GM12864 (cell line): ENCODE data around the gene YES1.
"Not testable (repeated sequence)": the region's sequence is repeated elsewhere in the genome, so short reads cannot be mapped to it uniquely, and the experiment has no call there.

ENCODE experiments used
- DNase-seq: peaks from one replicate; pipeline ENCODE4 v3.0.0-alpha.2; 2011; ENCODE audit warnings: low read depth
- H3K4me3 ChIP-seq: 2 replicates; pipeline ENCODE4 v1.5.1; 2011; ENCODE audit warnings: mild to moderate bottlenecking, low read depth, low read length, control low read depth
- TF ChIP-seq, protein P1 (sequence below): IDR thresholded peaks from 2 replicates; pipeline ENCODE4 v1.5.1; 2011; ENCODE audit warnings: low read depth, mild to moderate bottlenecking, moderate library complexity, low read length, control low read depth, inconsistent platforms; ENCODE audit errors: missing control alignments

YES1 gene

DNA sequence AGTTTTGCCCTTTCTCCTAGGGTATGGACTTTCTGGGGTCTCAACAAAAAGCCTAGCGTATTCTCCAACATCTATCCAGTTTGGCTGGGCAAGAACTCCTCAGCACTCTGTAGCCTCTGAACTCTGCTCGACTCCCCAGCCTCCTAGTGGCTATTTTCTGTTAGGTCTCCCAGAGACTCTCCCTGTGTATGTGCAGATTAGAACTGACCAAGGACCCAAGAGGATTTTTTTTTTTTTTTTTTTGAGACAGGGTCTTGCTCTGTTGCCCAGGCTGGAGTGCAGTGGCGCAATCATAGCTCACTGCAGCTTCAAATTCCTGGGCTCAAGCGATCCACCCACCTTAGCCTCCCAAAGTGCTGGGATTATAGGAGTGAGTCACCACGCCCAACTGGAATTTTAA lies 81.9 kb downstream of the YES1 start:
- H3K4me3 ChIP-seq, DNase-seq: not testable (repeated sequence)
- TF ChIP-seq, protein P1, sequence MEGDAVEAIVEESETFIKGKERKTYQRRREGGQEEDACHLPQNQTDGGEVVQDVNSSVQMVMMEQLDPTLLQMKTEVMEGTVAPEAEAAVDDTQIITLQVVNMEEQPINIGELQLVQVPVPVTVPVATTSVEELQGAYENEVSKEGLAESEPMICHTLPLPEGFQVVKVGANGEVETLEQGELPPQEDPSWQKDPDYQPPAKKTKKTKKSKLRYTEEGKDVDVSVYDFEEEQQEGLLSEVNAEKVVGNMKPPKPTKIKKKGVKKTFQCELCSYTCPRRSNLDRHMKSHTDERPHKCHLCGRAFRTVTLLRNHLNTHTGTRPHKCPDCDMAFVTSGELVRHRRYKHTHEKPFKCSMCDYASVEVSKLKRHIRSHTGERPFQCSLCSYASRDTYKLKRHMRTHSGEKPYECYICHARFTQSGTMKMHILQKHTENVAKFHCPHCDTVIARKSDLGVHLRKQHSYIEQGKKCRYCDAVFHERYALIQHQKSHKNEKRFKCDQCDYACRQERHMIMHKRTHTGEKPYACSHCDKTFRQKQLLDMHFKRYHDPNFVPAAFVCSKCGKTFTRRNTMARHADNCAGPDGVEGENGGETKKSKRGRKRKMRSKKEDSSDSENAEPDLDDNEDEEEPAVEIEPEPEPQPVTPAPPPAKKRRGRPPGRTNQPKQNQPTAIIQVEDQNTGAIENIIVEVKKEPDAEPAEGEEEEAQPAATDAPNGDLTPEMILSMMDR = peak; percentile 38

DNA sequence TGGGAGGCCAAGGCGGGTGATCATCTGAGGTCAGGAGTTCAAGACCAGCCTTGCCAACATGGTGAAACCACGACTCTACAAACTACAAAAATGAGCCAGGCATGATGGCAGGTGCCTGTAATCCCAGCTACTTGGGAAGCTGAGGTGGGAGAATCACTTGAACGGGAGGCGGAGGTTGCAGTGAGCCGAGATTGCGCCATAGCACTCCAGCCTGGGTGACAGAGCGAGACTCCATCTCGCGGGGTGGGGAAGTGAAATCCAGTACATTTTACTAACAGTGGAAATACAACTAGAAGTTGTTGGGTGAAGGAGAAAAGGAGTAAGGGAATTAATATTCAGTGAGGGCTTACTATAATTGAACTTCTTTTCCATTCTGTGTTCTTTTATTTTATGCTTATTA lies 86.4 kb downstream of the YES1 start:
- TF ChIP-seq, protein P1 = no peak
- no peak overlapping the region for H3K4me3 ChIP-seq
- DNase-seq = no peak

DNA sequence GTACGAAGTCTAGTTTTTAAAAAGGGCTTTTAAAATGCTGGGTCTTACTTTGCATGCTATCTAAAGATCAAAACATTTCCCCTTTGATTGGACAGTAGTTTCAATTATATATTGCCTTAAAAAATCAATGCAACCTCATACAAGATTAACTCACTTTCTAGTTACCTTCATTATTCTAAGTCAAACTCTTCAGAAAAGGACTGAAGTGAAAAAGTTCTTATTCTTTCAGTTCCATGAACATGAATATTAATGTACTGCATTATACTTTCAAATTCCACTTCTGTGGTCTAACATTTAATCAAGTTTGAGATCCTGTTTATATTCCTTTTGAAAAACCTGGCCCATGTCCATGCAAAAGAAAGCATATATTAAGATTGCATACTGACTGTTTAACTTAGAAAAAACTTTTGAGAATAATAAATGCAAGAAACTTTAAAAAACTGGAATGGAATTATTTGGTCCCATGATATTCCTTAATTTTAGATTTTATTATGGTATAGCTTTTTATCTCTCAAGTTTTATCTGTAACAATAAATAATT lies 88.4 kb downstream of the YES1 start:
- TF ChIP-seq, protein P1 = no peak
- no peak overlapping the region for H3K4me3 ChIP-seq
- DNase-seq = no peak

DNA sequence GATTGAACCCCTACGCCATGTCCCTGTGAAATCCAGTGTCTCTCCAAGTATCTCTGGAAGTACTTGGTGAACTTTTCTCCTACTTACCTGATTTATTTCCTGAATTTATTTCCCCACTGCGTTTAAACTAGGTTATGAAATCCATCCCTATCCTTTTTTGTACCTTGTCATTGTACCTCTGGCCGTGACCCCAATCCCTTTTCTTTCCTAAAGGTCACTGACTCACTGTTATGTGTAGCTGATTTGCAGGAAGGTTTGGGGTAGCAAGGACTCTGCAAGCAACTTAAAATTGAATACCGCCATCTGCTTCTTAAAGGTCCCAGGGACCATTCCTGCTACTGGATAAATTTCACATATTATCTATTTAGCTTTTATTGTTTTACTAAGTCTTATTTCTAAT lies 95.0 kb downstream of the YES1 start:
- DNase-seq = no peak
- H3K4me3 ChIP-seq = no peak overlapping the region
- TF ChIP-seq, protein P1 = no peak

DNA sequence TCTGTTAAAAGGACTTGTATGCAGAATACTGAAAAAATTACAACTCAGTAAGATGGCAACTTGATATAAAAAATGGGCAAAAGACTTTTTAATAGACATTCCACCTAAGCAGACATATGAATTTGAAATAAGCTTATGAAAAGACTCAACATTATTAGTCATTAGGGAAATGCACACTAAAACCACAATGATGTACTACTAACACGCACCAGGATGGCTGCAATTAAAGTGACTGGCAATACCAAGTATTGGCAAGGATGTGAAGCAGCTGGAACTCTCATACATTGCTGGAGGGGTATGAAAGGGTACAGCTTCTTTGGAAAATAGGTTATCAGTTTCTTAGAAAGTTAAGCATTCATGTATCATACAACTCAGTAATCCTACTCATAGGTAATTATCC lies 96.4 kb downstream of the YES1 start:
- no peak overlapping the region for H3K4me3 ChIP-seq
- TF ChIP-seq, protein P1 = no peak
- no peak for DNase-seq

DNA sequence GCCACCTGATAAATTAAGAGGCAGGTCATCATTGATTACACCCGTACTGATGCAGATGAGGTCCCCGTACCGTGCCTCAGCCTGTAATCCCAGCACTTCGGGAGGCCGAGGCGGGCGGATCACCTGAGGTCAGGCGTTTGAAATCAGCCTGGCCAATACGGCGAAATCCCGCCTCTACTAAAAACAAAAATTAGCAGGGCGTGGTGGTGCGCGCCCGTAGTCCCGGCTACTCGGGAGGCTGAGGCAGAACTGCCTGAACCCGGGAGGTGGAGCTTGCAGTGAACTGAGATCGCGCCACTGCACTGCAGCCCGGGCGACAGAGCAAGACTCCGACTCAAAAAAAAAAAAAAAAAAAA lies 98.9 kb downstream of the YES1 start:
- no peak overlapping the region for H3K4me3 ChIP-seq
- TF ChIP-seq, protein P1 = no peak
- no peak for DNase-seq

DNA sequence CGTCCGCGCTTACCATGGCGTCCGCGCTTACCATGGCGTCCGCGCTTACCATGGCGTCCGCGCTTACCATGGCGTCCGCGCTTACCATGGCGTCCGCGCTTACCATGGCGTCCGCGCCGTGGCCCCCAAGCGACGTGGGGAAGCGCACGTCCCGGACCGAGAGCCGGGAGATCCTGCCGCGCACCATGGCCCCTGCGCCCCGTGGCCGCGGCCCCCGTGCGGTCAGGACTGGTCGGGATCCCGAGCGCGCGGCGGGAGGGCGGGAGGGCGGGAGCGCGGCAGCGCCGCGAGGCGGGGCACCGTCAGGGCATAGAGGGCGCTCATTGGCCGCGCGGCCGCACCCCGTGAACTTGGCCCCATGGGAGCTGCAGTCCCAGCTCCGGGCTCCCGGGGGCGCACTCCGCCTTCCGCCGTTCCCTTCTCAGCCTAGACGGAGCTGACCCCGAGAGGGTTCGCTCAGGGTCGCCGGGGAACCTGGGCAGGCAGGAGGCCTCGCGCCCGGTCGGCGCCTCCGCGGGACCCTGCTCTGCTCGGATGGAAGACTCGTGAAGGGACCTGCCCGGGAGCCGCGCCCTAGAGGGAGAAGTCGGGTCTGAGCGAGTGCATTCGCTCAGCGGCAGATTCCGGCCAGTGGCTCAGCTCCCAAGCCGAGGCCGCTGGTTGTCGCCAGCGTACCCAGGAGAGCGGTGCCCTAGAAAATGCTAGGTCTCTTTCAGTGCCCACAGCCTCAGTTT lies 99.5 kb downstream of the YES1 start, which contains the start of gene ENOSF1:
TSS of gene ENOSF1 (minus strand) at position 230 of the 734 bp plus-strand sequence. CDS start at position 187, 43 bp downstream.
- TF ChIP-seq, protein P1 = peak; percentile 88
- peak within 1 kb of the TSS; percentile 71 for H3K4me3 ChIP-seq
- peak; percentile 29 for DNase-seq
